Mesendoderm (in vitro differentiated cells): ENCODE results near the gene RBP5.

Experiments
- DNase-seq: peaks from one replicate; pipeline ENCODE4 v3.0.0; 2013
- H2AK5ac ChIP-seq: 2 replicates; pipeline ENCODE4 v1.6.1; 2013; ENCODE audit warnings: low read length, inconsistent platforms
- H2BK120ac ChIP-seq: 2 replicates; pipeline ENCODE4 v1.6.1; 2013; ENCODE audit warnings: low read depth, mild to moderate bottlenecking, low read length, moderate library complexity, mixed read lengths
- H2BK15ac ChIP-seq: replicated peaks from 2 replicates; pipeline ENCODE4 v1.6.1; 2013; ENCODE audit warnings: low read depth, mild to moderate bottlenecking, moderate library complexity
- H2BK5ac ChIP-seq: 2 replicates; pipeline ENCODE4 v1.6.1; 2013; ENCODE audit warnings: low read length, inconsistent platforms
- H3K18ac ChIP-seq: 2 replicates; pipeline ENCODE4 v1.6.1; 2013; ENCODE audit warnings: mild to moderate bottlenecking, low read length, mixed read lengths
- H3K23ac ChIP-seq: one replicate; pipeline ENCODE4 v1.6.1; 2013; ENCODE audit warnings: low read length
- H3K27ac ChIP-seq: 2 replicates; pipeline ENCODE4 v1.5.1; 2013; ENCODE audit warnings: low read depth, mild to moderate bottlenecking, inconsistent platforms, low read length, moderate library complexity
- H3K27me3 ChIP-seq: 2 replicates; pipeline ENCODE4 v1.6.1; 2013; ENCODE audit warnings: low read length, control low read depth, mild to moderate bottlenecking, inconsistent platforms; ENCODE audit not compliant: insufficient read depth, poor library complexity
- H3K36me3 ChIP-seq: 2 replicates; pipeline ENCODE4 v1.6.1; 2013; ENCODE audit warnings: low read length, inconsistent platforms; ENCODE audit not compliant: control insufficient read depth, insufficient read depth
- H3K4ac ChIP-seq: one replicate; pipeline ENCODE4 v1.6.1; 2013; ENCODE audit warnings: low read depth, mild to moderate bottlenecking, low read length, moderate library complexity
- H3K4me1 ChIP-seq: 2 replicates; pipeline ENCODE4 v1.6.1; 2013; ENCODE audit warnings: low read depth, low read length, inconsistent platforms; ENCODE audit not compliant: control insufficient read depth
- H3K4me2 ChIP-seq: 2 replicates; pipeline ENCODE4 v1.6.1; 2013; ENCODE audit warnings: low read length
- H3K4me3 ChIP-seq: 2 replicates; pipeline ENCODE4 v1.5.1; 2013; ENCODE audit warnings: mild to moderate bottlenecking, low read length
- H3K56ac ChIP-seq: one replicate; pipeline ENCODE4 v1.6.1; 2013; ENCODE audit warnings: low read length
- H3K79me1 ChIP-seq: 2 replicates; pipeline ENCODE4 v1.6.1; 2013; ENCODE audit warnings: low read length, inconsistent platforms
- H3K79me2 ChIP-seq: 2 replicates; pipeline ENCODE4 v1.6.1; 2013; ENCODE audit warnings: mild to moderate bottlenecking, low read length; ENCODE audit not compliant: control insufficient read depth, insufficient read depth
- H3K9ac ChIP-seq: 2 replicates; pipeline ENCODE4 v1.6.1; 2013; ENCODE audit warnings: low read length, inconsistent platforms
- H4K5ac ChIP-seq: one replicate; pipeline ENCODE4 v1.6.1; 2013; ENCODE audit warnings: low read length
- H4K8ac ChIP-seq: one replicate; pipeline ENCODE4 v1.6.1; 2013; ENCODE audit warnings: low read depth, mild to moderate bottlenecking, control low read depth, low read length, moderate library complexity
- WGBS: extraction: QIAGEN DNeasy Blood & Tissue Kit; methylation state at CpG from one replicate; pipeline ENCODE4 v1.1.7; 2013; ENCODE audit warnings: low lambda C conversion rate, missing lambda C conversion rate; ENCODE audit not compliant: insufficient coverage; ENCODE audit errors: extremely low coverage; 5-methylcytosine and 5-hydroxymethylcytosine counted together

Gene RBP5

GRCh38 chr12:7139200-7139599, 10.5 kb upstream of the RBP5 start:
- no peaks in the 10 kb centered on the region for H3K79me2 ChIP-seq
- DNase-seq = no peak
- H3K4me1 ChIP-seq = no peaks in the 10 kb centered on the region
- no peak overlapping the region for H4K8ac ChIP-seq
- no peak overlapping the region for H3K4me3 ChIP-seq
- no peak overlapping the region for H4K5ac ChIP-seq
- no peak overlapping the region for H2AK5ac ChIP-seq
- no peak overlapping the region for H2BK15ac ChIP-seq
- H3K4me2 ChIP-seq = no peak overlapping the region
- H2BK120ac ChIP-seq = no peak overlapping the region
- no peak overlapping the region for H3K27ac ChIP-seq
- no peak overlapping the region for H3K56ac ChIP-seq
- WGBS = no CpG with 5 or more reads among the region's 2 CpGs
- peaks cover 2% of the 10 kb centered on the region for H3K36me3 ChIP-seq
- H3K4ac ChIP-seq = no peak overlapping the region
- H3K27me3 ChIP-seq = no peaks in the 10 kb centered on the region
- H3K9ac ChIP-seq = no peak overlapping the region
- H2BK5ac ChIP-seq = no peak overlapping the region
- no peak overlapping the region for H3K18ac ChIP-seq
- H3K23ac ChIP-seq = no peak overlapping the region
- no peaks in the 10 kb centered on the region for H3K79me1 ChIP-seq

GRCh38 chr12:7137908-7138307, 9.2 kb upstream of the RBP5 start:
- Histone ChIP-seq H3K23ac (no peak overlapping the region), H2BK120ac (no peak overlapping the region), H3K9ac (no peak overlapping the region), H2BK5ac (no peak overlapping the region), H3K79me1 (no peaks in the 10 kb centered on the region), H3K36me3 (peaks cover 2% of the 10 kb centered on the region), H3K4me2 (no peak overlapping the region), H4K8ac (no peak overlapping the region), H3K18ac (no peak overlapping the region), H3K79me2 (no peaks in the 10 kb centered on the region), H3K4ac (no peak overlapping the region), H3K27ac (no peak overlapping the region), H4K5ac (no peak overlapping the region), H3K4me1 (no peaks in the 10 kb centered on the region), H2BK15ac (no peak overlapping the region), H3K56ac (no peak overlapping the region), H3K27me3 (no peaks in the 10 kb centered on the region), H3K4me3 (no peak overlapping the region), H2AK5ac (no peak overlapping the region)
- WGBS = no CpG with 5 or more reads among the region's 4 CpGs
- DNase-seq = no peak

- peaks cover 2% of the 10 kb centered on the region for H3K36me3 ChIP-seq
Measured at GRCh38 chr12:7136676-7137075, 8.0 kb upstream of the RBP5 start.

DNA sequence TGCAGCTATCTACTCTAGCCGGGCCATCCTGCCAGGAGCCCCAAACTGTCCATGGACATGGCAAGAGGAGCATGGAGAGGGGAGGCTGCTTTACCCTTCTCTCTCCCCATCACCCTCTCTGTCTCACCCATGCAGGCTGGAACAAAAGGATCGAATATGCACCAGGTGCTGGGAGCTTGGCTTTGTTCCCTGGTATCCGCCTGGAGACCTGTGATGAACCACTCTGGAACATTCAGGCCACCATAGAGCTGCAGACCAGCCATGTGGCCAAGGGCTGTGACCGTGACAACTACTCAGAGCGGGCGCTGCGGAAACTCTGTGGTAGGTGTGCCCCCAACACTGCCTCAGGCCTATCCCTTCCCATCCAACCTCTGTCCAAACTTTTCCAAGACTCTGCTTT, 7.4 kb upstream of the RBP5 start:
- H3K9ac ChIP-seq = no peak overlapping the region
- H2AK5ac ChIP-seq = no peak overlapping the region
- H3K18ac ChIP-seq = no peak overlapping the region
- WGBS = no CpG with 5 or more reads among the region's 7 CpGs
- H3K27me3 ChIP-seq = no peaks in the 10 kb centered on the region
- H3K56ac ChIP-seq = no peak overlapping the region
- no peak for DNase-seq
- H3K79me2 ChIP-seq = no peaks in the 10 kb centered on the region
- no peak overlapping the region for H3K4ac ChIP-seq
- no peak overlapping the region for H4K5ac ChIP-seq
- H2BK120ac ChIP-seq = no peak overlapping the region
- no peak overlapping the region for H3K4me2 ChIP-seq
- no peak overlapping the region for H4K8ac ChIP-seq
- H3K79me1 ChIP-seq = no peaks in the 10 kb centered on the region
- H3K36me3 ChIP-seq = peaks cover 2% of the 10 kb centered on the region
- H3K4me3 ChIP-seq = no peak overlapping the region
- H2BK15ac ChIP-seq = no peak overlapping the region
- no peak overlapping the region for H3K27ac ChIP-seq
- H3K4me1 ChIP-seq = peaks cover 2% of the 10 kb centered on the region
- no peak overlapping the region for H2BK5ac ChIP-seq
- no peak overlapping the region for H3K23ac ChIP-seq

More at GRCh38 chr12:7136676-7137075, 8.0 kb upstream of the RBP5 start:
- no peak overlapping the region for H3K4ac ChIP-seq
- H3K56ac ChIP-seq = no peak overlapping the region
- DNase-seq = no peak
- no CpG with 5 or more reads among the region's 3 CpGs for WGBS
- no peak overlapping the region for H3K4me2 ChIP-seq
- H3K4me1 ChIP-seq = peaks cover under 1% of the 10 kb centered on the region
- no peaks in the 10 kb centered on the region for H3K79me1 ChIP-seq
- no peak overlapping the region for H2BK5ac ChIP-seq
- no peak overlapping the region for H3K18ac ChIP-seq
- no peaks in the 10 kb centered on the region for H3K79me2 ChIP-seq
- H3K9ac ChIP-seq = no peak overlapping the region
- no peak overlapping the region for H2BK15ac ChIP-seq
- no peaks in the 10 kb centered on the region for H3K27me3 ChIP-seq
- no peak overlapping the region for H2AK5ac ChIP-seq
- no peak overlapping the region for H2BK120ac ChIP-seq
- no peak overlapping the region for H4K5ac ChIP-seq
- no peak overlapping the region for H3K27ac ChIP-seq
- no peak overlapping the region for H3K23ac ChIP-seq
- H4K8ac ChIP-seq = no peak overlapping the region
- no peak overlapping the region for H3K4me3 ChIP-seq

DNA sequence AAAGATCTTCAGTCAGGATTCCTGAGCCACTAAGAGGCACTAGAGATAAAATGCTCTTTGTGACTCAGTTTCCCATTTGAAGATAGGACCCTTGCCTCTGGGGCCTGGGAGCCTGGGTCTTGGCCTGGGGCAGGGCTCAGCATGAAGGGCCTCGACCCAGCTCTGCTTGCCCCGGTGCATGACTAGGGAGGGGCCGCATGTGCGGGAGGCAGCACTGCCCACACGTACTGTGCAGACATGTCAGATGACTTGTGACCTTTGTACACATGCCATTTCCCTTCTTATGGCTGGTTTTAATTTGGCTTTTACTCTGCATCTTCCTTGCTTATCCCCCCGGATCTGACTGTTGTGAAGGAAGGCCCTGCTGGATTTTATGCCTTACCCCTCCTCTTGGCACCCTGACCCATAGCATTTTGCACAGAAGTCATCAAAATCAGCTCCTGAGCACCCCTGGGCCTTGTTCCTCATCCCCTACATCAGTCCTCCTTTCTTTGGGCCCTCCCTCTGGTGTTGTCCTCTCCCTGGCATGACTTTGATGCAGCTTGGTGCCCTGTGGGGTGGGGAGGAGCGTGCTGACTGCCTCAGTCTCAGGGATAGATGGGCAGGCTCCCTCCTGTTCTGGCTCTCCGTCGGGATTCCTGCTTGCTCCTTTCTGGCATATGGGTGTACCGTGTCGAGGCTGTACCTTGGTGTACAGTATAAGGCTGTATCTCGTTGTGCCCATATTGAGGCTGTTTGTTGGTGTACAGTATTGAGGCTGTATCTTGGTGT, 5.9 kb upstream of the RBP5 start:
- H3K27ac ChIP-seq = no peak overlapping the region
- DNase-seq = no peak
- H2AK5ac ChIP-seq = no peak overlapping the region
- H3K27me3 ChIP-seq = no peaks in the 10 kb centered on the region
- no peak overlapping the region for H4K5ac ChIP-seq
- H3K56ac ChIP-seq = no peak overlapping the region
- peaks cover 2% of the 10 kb centered on the region for H3K36me3 ChIP-seq
- no peak overlapping the region for H3K4me2 ChIP-seq
- H2BK15ac ChIP-seq = no peak overlapping the region
- H3K18ac ChIP-seq = no peak overlapping the region
- no peak overlapping the region for H3K9ac ChIP-seq
- H4K8ac ChIP-seq = no peak overlapping the region
- H2BK5ac ChIP-seq = no peak overlapping the region
- H3K4me1 ChIP-seq = peaks cover 2% of the 10 kb centered on the region
- WGBS = no CpG with 5 or more reads among the region's 12 CpGs
- H3K79me1 ChIP-seq = no peaks in the 10 kb centered on the region
- no peak overlapping the region for H3K4ac ChIP-seq
- H2BK120ac ChIP-seq = no peak overlapping the region
- no peak overlapping the region for H3K23ac ChIP-seq
- no peaks in the 10 kb centered on the region for H3K79me2 ChIP-seq
- no peak overlapping the region for H3K4me3 ChIP-seq

- Histone ChIP-seq H4K5ac (no peak overlapping the region), H2AK5ac (no peak overlapping the region), H3K4me3 (no peak overlapping the region), H3K79me1 (no peaks in the 10 kb centered on the region), H3K27ac (no peak overlapping the region), H4K8ac (no peak overlapping the region), H2BK15ac (no peak overlapping the region), H3K4me2 (peak overlapping the region; percentile 96), H3K36me3 (peaks cover 2% of the 10 kb centered on the region), H3K18ac (no peak overlapping the region), H3K23ac (no peak overlapping the region), H3K79me2 (no peaks in the 10 kb centered on the region), H3K9ac (peak overlapping the region; percentile 68), H3K4ac (no peak overlapping the region), H2BK120ac (no peak overlapping the region), H3K4me1 (peaks cover 15% of the 10 kb centered on the region), H3K56ac (peak overlapping the region; percentile 74), H3K27me3 (no peaks in the 10 kb centered on the region), H2BK5ac (no peak overlapping the region)
- DNase-seq = peak; percentile 47
- no CpG with 5 or more reads among the region's 7 CpGs for WGBS
Measured at GRCh38 chr12:7131502-7131866, 2.8 kb upstream of the RBP5 start.
